Neural cell (in vitro differentiated cells): ENCODE results near the gene YBX1.

ENCODE experiments used
- EP300 ChIP-seq: fragments of 450-650 bp; conservative IDR thresholded peaks from 2 replicates; pipeline ENCODE4 v1.6.1; 2014; ENCODE audit warnings: antibody characterized with exemption, mild to moderate bottlenecking, moderate library complexity; ENCODE audit not compliant: poor library complexity, severe bottlenecking
- EZH2 ChIP-seq: fragments of 200-600, 300-800 bp; shearing (Covaris generic), sonication (generic); IDR thresholded peaks from 2 replicates; pipeline ENCODE4 v1.6.1; 2014; ENCODE audit warnings: antibody characterized with exemption, low read length, borderline replicate concordance, mild to moderate bottlenecking; ENCODE audit not compliant: insufficient read depth, poor library complexity, severe bottlenecking
- MXI1 ChIP-seq: fragments of 450-650 bp; conservative IDR thresholded peaks from 2 replicates; pipeline ENCODE4 v1.6.1; 2014; ENCODE audit warnings: antibody characterized with exemption, mild to moderate bottlenecking; ENCODE audit not compliant: poor library complexity, severe bottlenecking
- POLR2AphosphoS5 ChIP-seq: IDR thresholded peaks from 2 replicates; pipeline ENCODE4 v1.6.1; 2012
- RAD21 ChIP-seq: fragments of 450-650 bp; conservative IDR thresholded peaks from 2 replicates; pipeline ENCODE4 v1.6.1; 2014; ENCODE audit warnings: antibody characterized with exemption, mild to moderate bottlenecking, moderate library complexity
- SMC3 ChIP-seq: fragments of 450-650 bp; conservative IDR thresholded peaks from 2 replicates; pipeline ENCODE4 v1.6.1; 2014; ENCODE audit warnings: antibody characterized with exemption, mild to moderate bottlenecking, moderate library complexity; ENCODE audit not compliant: poor library complexity
- TF ChIP-seq, protein P1 (sequence below): fragments of 450-650 bp; IDR thresholded peaks from 2 replicates; pipeline ENCODE4 v1.5.1; 2014; ENCODE audit warnings: antibody characterized with exemption, mild to moderate bottlenecking, moderate library complexity; ENCODE audit not compliant: poor library complexity, severe bottlenecking
- TF ChIP-seq, protein P2 (sequence below): IDR thresholded peaks from 2 replicates; pipeline ENCODE4 v1.6.1; 2012; ENCODE audit warnings: borderline replicate concordance

DNA sequence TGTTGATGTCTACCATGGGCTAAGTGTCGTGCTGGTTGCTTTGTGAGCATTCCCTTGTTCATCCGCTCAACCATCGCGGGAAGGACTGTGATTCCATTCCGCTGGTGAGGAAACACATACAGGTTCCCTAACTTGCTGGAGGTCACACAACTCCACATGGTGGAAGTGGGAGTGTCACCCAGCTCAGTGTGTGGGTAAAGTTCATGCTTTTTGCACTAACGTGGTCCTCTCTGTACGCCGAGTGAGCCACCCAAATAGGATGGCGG lies 61.9 kb downstream of the YBX1 start:
- TF ChIP-seq EP300 = no peak
- TF ChIP-seq EZH2 = no peak
- no peak for TF ChIP-seq MXI1
- TF ChIP-seq, protein P1, sequence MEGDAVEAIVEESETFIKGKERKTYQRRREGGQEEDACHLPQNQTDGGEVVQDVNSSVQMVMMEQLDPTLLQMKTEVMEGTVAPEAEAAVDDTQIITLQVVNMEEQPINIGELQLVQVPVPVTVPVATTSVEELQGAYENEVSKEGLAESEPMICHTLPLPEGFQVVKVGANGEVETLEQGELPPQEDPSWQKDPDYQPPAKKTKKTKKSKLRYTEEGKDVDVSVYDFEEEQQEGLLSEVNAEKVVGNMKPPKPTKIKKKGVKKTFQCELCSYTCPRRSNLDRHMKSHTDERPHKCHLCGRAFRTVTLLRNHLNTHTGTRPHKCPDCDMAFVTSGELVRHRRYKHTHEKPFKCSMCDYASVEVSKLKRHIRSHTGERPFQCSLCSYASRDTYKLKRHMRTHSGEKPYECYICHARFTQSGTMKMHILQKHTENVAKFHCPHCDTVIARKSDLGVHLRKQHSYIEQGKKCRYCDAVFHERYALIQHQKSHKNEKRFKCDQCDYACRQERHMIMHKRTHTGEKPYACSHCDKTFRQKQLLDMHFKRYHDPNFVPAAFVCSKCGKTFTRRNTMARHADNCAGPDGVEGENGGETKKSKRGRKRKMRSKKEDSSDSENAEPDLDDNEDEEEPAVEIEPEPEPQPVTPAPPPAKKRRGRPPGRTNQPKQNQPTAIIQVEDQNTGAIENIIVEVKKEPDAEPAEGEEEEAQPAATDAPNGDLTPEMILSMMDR = no peak
- TF ChIP-seq POLR2AphosphoS5 = no peak
- TF ChIP-seq SMC3 = no peak
- TF ChIP-seq, protein P2, sequence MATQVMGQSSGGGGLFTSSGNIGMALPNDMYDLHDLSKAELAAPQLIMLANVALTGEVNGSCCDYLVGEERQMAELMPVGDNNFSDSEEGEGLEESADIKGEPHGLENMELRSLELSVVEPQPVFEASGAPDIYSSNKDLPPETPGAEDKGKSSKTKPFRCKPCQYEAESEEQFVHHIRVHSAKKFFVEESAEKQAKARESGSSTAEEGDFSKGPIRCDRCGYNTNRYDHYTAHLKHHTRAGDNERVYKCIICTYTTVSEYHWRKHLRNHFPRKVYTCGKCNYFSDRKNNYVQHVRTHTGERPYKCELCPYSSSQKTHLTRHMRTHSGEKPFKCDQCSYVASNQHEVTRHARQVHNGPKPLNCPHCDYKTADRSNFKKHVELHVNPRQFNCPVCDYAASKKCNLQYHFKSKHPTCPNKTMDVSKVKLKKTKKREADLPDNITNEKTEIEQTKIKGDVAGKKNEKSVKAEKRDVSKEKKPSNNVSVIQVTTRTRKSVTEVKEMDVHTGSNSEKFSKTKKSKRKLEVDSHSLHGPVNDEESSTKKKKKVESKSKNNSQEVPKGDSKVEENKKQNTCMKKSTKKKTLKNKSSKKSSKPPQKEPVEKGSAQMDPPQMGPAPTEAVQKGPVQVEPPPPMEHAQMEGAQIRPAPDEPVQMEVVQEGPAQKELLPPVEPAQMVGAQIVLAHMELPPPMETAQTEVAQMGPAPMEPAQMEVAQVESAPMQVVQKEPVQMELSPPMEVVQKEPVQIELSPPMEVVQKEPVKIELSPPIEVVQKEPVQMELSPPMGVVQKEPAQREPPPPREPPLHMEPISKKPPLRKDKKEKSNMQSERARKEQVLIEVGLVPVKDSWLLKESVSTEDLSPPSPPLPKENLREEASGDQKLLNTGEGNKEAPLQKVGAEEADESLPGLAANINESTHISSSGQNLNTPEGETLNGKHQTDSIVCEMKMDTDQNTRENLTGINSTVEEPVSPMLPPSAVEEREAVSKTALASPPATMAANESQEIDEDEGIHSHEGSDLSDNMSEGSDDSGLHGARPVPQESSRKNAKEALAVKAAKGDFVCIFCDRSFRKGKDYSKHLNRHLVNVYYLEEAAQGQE = no peak
- TF ChIP-seq RAD21 = no peak
